Nucleus accumbens (tissue), 56 donors: ENCODE data around the gene MYO18B.

ENCODE experiments used
- DNase-seq, 56 donors: peaks; one replicate each; lab custom pipeline; 2025; lab: John Stamatoyannopoulos, UW

MYO18B gene

DNA sequence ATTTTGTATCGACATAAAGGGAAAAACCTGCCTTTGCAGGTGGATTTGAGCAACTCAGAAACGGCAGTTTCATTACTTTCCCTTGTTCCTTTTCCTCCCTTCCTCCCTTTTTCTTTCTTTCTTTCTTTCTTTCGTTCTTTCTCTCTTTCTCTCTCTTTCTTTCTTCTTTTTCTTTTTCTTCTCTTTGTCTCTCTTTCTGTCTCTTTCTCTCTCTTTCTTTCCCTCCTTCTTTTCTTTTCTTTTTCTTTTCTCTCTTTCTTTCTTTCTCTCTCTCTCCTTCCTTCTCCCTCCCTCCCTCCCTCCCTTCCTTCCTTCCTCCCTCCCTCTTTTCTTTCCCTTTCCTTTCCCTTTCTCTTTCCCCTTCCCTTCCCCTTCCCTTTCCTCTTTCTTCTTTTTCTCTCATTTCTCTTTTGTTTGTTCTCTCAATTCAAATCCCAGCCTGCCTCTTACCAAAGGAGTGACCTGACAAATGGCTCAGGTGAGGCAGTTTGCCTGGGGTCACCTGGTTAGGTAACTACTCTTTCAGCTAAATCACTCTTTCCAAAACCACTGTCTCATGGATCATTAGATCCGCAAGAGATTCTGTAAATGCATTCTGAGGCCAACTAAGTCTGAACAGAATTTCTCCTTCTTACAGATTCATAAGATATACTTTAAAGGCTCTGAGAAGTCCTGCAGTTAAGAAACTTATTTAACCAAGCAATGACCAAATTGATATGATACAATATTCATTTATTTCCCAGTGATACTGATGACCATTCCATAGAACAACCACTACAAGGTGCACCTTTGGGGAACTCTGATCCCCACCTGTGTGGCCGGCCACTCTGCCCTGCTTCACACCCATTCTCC is 75.3 kb downstream of the MYO18B start:
- DNase-seq: no peak

GRCh38 chr22:25818541-25818940 is 76.6 kb downstream of the MYO18B start:
- no peak for DNase-seq

DNA sequence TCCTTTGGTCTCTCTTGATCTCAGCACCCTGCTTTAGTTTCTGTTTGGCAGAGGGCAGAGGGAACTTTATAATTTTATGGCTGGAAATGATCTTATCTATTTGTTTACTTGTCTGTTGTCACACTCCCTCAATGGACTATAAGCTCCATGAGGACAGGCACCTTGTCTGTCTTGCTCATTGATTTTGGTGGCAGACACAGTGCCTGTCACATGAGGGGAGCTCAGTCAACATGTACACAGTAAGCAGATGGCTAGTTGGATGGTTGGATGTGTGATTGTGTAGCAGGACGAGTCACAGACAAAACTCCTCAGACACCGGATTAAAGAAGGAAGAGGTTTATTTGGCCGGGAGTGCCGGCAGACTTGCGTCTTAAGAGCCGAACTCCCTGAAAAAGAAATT is 80.4 kb downstream of the MYO18B start:
- no peak for DNase-seq

DNA sequence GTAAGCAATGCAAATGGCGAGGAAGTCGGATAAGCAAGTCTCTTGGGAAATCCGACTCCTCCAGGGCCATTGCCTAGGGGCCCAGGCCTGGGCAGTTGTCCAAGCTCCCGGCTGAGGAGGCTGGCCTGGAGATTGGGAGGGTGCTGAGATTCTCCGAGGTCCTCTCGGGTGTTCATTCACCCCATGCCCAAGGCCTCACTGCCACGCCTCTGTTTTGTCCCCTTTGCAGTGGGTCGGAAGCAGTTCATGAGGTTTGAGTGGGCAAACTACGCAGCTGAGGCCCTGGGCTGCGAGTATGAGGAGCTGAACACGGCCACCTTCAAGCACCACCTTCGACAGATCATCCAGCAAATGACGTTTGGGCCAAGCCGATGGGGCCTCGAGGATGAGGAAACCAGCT is 81.3 kb downstream of the MYO18B start:
- no peak for DNase-seq

- DNase-seq: peak in 10 of 56 donors; percentile 3 to 38 (median 14)
These were observed 82.9 kb downstream of the MYO18B start for GRCh38 chr22:25824828-25825423.

DNA sequence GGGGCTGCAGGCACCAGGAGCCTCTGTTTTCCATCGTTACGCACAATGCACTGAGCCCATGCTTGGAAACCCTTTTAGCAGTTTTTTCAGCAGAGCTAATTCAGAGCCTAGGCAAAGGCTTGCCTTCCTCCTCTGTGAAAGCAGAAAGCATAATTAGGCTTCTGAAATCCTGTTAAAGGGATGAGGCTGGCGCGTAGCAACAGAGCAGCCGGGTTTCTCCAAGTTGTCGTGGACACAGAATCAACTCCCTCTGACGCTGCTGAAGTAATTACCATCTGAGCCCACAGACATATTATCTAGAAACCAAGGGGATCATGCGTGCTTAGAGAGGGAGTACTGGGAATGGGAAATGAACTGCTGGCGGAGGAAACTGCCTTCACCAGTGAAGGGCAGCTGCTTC is 85.4 kb downstream of the MYO18B start:
- peak in 20 of 56 donors; percentile 7 to 64 (median 24) for DNase-seq

DNA sequence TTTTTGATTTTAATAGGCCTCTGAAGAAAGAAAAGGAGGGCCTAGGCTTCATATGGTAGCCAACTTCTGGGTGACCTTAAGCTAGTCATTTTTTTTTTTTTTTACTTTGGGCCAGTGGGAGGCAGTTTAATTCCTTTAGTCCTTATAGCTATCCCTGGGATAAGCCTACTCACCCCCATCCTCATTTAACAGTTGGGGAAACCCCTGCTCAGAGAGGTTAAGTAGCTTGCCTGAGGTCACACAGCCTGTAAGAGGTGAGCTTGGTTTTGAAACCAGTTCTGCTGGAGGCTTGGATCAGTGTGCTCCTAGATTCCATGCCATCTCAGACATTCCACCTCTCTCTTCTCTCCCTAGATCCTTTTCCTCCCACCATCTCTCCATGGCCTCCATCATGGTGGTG is 86.4 kb downstream of the MYO18B start:
- DNase-seq: no peak

GRCh38 chr22:25829237-25829636 is 87.2 kb downstream of the MYO18B start:
- DNase-seq: no peak

DNA sequence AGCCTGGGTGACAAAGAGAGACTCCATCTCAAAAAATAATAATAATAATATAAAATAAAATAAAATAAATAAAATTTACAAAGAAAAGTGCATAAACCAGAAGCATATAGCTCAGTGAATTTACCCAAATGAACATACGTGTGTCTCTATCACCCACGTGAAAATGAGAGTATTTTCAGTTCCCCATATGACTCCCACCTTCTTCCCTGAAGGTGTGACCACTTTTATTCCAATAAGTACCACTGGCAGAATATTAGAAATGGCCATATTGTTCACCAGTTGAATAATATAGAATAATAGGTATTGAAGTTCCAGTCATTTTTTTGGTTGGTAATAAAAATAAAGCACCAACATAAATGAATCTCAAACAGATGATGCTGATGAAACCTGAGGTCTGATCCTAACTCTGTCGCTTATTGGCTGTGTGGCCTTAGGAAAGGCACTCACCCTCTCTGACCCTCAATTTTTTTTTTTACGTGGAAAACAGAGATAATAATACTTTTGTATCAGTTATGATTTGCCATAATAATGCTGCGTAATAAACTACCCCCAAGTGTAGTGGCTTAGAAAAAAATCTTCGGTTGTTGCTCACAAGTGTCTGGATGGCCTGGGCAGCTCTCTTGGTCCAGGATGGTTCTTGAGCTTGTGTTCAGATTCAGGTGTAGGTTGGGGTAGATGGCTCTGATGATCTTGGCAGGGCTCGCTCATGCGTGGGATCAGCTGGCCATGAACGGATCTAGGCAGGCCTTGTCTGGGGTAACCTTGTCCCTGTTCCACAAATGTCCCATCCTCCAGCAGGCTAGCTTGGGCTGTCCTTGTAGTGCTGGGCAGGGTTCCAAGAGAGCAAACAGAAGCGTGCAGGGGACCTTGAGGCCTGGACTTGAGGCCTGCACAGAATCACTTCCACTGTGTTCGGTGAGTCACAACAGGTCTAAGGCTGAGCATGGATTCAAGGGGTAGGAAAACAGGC is 88.1 kb downstream of the MYO18B start:
- no peak for DNase-seq

DNA sequence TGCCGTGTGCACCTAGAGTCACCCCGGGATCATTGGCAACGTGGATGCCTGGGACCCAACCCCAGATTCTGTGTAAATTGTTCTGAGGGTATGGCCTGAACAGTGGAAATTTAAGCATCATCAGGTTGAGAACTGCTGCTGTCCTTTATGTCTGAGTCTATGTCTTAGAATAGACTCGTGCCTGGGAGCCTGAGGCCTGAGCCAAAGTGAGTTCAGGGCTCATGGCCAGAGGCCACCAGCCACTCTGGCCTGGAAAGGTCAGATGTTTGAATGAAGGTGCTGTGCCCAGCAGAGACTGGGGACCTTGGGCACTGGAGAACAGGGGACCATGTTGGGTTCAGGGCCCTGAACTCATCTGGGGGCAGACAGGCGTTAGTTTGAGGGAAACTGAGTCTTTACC is 91.1 kb downstream of the MYO18B start:
- DNase-seq: no peak

GRCh38 chr22:25833676-25834075 is 91.7 kb downstream of the MYO18B start:
- no peak for DNase-seq

GRCh38 chr22:25834490-25834889 is 92.5 kb downstream of the MYO18B start:
- no peak for DNase-seq

GRCh38 chr22:25835348-25835747 is 93.4 kb downstream of the MYO18B start:
- DNase-seq: no peak

DNA sequence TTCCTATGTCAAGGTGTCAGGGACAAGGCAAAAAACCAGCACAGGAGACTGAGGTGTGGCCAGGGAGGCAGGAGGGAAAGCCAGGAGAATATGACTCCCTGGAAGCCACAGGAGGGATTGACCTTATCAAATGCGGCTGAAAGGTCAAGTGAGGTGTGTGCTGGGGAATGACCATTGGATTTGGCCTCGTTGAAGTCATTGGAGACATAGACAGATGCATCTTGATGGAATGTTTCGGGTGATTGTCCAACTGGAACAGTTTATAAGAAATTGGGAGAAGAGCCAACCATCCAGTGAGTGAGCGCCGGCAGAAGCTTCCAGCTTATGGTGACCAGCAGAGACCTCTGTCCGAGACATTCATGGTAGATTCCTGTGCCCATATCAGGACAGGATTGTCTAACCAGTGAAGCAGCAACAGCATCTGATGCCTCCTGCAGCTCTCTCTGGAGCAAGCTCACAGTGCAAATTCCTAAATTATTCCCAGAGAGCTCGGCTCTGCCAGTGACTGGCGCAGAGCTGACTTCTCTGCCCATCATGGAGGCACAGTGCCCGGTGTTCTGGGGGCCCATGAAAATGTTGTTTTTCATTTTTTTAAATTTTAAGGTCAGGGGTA is 95.4 kb downstream of the MYO18B start:
- no peak for DNase-seq

- no peak for DNase-seq
These were observed 97.2 kb downstream of the MYO18B start for GRCh38 chr22:25838960-25839741.

DNA sequence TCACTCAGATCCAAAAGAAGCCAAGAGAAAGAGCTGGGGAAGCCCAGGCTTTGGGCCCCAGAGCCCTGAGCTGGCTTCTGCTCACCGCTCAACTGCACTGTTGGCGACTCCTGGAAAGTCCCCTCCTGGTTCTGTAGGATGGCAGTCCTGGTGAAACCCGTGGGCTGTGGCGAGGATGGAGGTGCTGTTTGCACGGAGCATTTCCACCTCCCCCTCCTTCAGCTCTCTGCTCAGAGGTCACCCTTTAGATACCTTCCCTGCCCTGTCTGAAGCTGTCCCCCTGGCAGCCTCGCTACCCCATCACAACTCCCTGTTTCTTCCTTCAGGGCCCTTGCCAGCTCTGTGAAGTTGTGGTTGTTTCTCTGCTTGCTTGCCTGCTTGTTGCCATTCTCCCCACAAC is 97.8 kb downstream of the MYO18B start:
- no peak for DNase-seq

GRCh38 chr22:25840167-25840566 is 98.2 kb downstream of the MYO18B start:
- no peak for DNase-seq

- no peak for DNase-seq
These were observed 98.9 kb downstream of the MYO18B start for GRCh38 chr22:25840891-25841290.

DNA sequence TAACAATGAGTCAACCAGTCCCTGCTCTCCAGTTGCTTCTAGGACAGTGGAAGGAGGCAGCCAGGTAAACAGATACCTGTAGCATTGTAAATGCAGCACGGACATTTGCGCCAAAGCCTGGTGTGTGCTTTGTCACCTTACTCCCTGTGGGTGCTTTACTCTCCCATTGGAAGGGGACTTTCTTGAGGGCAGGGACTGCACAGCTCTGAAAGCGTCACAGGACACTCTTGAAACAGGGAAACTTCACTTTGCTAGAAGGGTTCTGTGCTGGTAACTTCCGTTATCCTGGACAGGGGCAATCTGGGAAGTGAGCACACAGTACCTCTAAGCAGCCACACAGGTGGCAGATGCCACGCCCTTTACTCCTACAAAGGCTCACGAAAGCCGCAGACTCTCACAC is 99.8 kb downstream of the MYO18B start:
- no peak for DNase-seq
